C4-2B (cell line): ENCODE results near the gene PIK3CD.
"Not testable (repeated sequence)": the region's sequence is repeated elsewhere in the genome, so short reads cannot be mapped to it uniquely, and the experiment has no call there.

ENCODE experiments used
- H3K27ac ChIP-seq: fragments of 450-650 bp; 2 replicates; pipeline ENCODE4 v1.5.1; 2017
- CTCF ChIP-seq: fragments of 450-650 bp; conservative IDR thresholded peaks from 2 replicates; pipeline ENCODE4 v1.5.1; 2017; ENCODE audit warnings: mild to moderate bottlenecking
- ZFX ChIP-seq: fragments of 450-650 bp; IDR thresholded peaks from 2 replicates; pipeline ENCODE4 v1.6.1; 2017

The PIK3CD gene

GRCh38 chr1:9703681-9704080 is 52.1 kb downstream of the PIK3CD start:
- TF ChIP-seq CTCF (no peak), ZFX (no peak)
- no peak overlapping the region for H3K27ac ChIP-seq

DNA sequence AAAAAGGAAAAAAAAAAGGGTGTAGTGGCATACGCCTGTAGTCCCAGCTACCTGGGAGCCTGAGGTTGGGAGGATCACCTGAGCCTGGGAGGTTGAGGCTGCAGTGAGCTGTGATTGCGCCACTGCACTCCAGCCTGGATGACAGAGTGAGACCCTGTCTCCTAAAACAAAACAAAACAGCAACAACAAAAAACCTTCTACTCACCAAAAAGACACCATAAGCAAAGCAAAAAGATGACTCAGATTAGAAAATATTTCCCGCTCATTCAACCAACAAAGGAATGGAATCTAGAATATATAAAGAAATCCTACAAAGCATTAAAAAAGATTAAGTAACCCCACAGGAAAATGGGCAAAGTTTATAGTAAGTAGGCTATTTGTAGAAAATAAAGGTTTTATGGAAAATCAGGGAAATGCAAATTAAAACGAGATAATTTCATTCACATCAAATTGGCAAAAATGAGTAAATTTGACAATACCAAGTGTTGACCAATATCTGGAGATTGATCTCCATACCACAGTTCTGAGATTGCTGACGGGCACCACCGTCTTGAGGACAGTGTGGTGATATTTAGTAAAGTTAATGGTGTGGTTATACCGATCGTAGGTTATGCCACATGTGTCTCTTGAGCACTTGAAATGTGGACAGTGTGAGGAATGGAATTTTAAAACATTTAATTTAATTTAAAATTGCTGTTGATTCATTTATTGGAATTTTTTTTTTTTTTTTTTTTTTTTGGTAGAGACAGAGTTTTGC is 54.0 kb downstream of the PIK3CD start:
- H3K27ac ChIP-seq: no peak overlapping the region
- no peak for TF ChIP-seq CTCF
- TF ChIP-seq ZFX: no peak

GRCh38 chr1:9706178-9706577 is 54.6 kb downstream of the PIK3CD start:
- no peak overlapping the region for H3K27ac ChIP-seq
- TF ChIP-seq CTCF (no peak), ZFX (no peak)

- no peak overlapping the region for H3K27ac ChIP-seq
- no peak for TF ChIP-seq CTCF
- no peak for TF ChIP-seq ZFX
Measured at GRCh38 chr1:9710037-9710436, 58.5 kb downstream of the PIK3CD start.

DNA sequence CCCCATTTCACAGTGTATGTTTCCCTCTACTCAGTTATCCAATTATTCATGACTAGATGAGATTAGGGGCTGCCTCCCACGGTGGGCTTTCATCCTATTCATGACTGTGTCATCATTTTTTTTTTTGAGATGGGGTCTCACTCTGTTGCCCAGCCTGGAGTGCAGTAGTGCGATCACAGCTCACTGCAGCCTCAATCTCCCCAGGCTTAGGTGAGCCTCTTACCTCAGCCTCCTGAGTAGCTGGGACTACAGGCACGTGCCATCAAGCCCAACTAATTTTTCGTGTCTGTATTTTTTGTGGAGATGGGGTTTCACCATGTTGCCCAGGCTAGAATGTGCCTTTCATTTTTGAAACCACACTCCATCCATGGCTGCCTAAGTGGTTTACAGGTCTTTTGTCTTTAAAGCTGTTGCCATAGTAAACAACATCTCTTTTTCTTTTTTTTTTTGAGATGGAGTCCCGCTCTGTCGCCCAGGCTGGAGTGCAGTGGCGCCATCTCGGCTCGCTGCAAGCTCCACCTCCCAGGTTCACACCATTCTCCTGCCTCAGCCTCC is 60.0 kb downstream of the PIK3CD start:
- TF ChIP-seq CTCF: no peak
- no peak for TF ChIP-seq ZFX
- H3K27ac ChIP-seq: no peak overlapping the region

GRCh38 chr1:9712767-9713166 is 61.2 kb downstream of the PIK3CD start:
- not testable (repeated sequence) for H3K27ac ChIP-seq

DNA sequence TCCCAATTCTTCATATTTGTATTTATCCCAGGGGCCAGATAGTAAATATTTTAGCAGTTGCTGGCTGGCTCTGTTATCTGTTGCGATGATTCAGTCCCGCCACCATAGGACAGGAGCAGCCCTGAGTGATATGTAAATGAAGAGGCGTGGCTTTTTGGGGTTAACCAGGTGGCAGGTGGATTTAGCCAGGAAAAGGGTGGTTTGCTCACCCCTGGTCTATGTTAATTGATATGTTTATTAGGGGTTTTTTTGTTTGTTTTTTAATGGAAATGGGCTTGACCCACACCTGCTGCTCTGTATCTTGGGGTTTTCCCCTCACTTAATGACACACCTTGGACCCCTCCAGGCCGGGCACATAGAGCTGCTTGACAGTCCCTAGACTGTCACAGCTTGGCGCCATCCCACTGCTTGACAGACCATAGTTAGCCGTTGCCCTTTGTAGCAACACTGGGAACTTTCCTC is 62.8 kb downstream of the PIK3CD start:
- TF ChIP-seq ZFX (no peak), CTCF (no peak)

More for the DNA sequence above, 62.8 kb downstream of the PIK3CD start:
- H3K27ac ChIP-seq: no peak overlapping the region
